ENCODE results near the gene EHMT1.

- no peak for TF ChIP-seq ZNF8 (CRISPR knock-in tag; IDR thresholded peaks at IDR 0.05)
- TF ChIP-seq RARB (CRISPR knock-in tag; IDR thresholded peaks at IDR 0.05) = no peak
- TF ChIP-seq CREB5 (CRISPR knock-in tag; IDR thresholded peaks at IDR 0.05; ENCODE audit: low read depth) = no peak
- TF ChIP-seq CSDC2 (CRISPR knock-in tag; IDR thresholded peaks at IDR 0.05) = no peak
- TF ChIP-seq PATZ1 (CRISPR knock-in tag; IDR thresholded peaks at IDR 0.05; ENCODE audit: borderline replicate concordance) = no peak
- no peak for TF ChIP-seq ZFP30 (CRISPR knock-in tag; IDR thresholded peaks at IDR 0.05)
- no peak for TF ChIP-seq POU6F1 (CRISPR knock-in tag; IDR thresholded peaks at IDR 0.05; ENCODE audit: borderline replicate concordance, low read depth)
- no peak for TF ChIP-seq ZFP3 (CRISPR knock-in tag; IDR thresholded peaks at IDR 0.05)
These were observed 199.5 kb downstream of the EHMT1 start for GRCh38 chr9:137818286-137818685.
